Measurements from ENCODE around the gene CHMP1A.

Gene CHMP1A

GRCh38 chr16:89624777-89625761 lies 32.4 kb downstream of the CHMP1A start:
- no peak for DNase-seq (ENCODE audit: low spot score)

GRCh38 chr16:89623511-89624261 lies 33.8 kb downstream of the CHMP1A start:
- DNase-seq (ENCODE audit: low spot score), result no peak

GRCh38 chr16:89621698-89622409 lies 35.7 kb downstream of the CHMP1A start:
- DNase-seq (ENCODE audit: low spot score), result no peak

DNA sequence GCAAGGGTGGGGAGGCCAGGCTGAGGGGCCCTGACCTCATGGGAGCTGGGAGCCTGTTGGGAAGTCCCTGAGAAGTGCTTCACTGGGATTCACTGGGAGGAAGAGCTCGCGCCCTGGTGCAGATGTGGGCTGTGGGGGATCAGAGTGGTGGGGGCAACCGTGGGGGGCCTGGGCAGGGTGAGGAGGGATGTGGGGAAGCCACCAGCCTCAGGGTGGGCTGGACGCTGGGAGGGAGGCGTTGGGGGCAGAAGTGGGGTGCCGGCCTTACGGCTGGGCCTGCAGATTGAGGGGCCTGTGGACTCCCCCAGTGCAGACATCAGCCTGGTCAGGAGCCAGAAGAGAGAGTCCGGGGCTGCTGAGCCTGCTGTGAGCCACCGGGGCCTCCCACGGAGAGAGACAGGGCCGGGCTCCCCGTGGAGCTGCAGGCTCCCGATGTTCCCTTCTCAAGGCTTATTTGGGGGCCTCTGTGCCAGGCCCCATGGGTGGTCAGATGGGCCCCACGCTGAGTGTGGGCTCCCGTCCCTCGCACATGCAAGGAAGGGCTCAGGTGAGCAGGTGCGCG lies 36.3 kb downstream of the CHMP1A start:
- DNase-seq (ENCODE audit: low spot score), result no peak

GRCh38 chr16:89620406-89620841 lies 37.1 kb downstream of the CHMP1A start:
- peak; percentile 60 for DNase-seq (ENCODE audit: low spot score)

GRCh38 chr16:89619840-89620239 lies 37.7 kb downstream of the CHMP1A start:
- DNase-seq (ENCODE audit: low spot score), result no peak

GRCh38 chr16:89618109-89618998 lies 39.2 kb downstream of the CHMP1A start:
- DNase-seq (ENCODE audit: low spot score), result no peak

DNA sequence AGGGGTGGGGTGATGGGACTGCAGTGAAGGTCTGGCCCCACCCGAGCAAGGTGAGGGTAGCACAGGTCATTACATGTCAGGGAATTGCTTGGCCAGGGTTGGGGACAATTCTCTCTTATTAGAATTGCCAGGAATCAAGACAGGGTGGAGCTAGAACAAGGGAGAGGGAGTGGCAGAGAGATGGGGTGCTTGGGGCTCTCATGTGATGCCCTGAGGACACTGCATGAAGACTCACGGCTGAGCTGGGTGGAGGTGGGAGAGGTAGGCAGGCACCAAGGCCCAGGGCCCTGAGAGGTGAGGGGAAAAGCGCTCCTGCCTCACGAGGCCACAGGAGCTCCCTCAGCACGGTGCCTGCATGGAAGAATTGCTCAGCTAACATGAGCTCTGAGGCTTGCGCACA lies 40.5 kb downstream of the CHMP1A start:
- no peak for DNase-seq (ENCODE audit: low spot score)

- no peak for DNase-seq (ENCODE audit: low spot score)
These were observed 40.9 kb downstream of the CHMP1A start for GRCh38 chr16:89616623-89617022.

GRCh38 chr16:89615596-89616090 lies 41.9 kb downstream of the CHMP1A start:
- DNase-seq (ENCODE audit: low spot score), result no peak

- no peak for DNase-seq (ENCODE audit: low spot score)
These were observed 42.3 kb downstream of the CHMP1A start for GRCh38 chr16:89615176-89615575.

- DNase-seq (ENCODE audit: low spot score), result no peak
These were observed 43.5 kb downstream of the CHMP1A start for GRCh38 chr16:89613954-89614459.

DNA sequence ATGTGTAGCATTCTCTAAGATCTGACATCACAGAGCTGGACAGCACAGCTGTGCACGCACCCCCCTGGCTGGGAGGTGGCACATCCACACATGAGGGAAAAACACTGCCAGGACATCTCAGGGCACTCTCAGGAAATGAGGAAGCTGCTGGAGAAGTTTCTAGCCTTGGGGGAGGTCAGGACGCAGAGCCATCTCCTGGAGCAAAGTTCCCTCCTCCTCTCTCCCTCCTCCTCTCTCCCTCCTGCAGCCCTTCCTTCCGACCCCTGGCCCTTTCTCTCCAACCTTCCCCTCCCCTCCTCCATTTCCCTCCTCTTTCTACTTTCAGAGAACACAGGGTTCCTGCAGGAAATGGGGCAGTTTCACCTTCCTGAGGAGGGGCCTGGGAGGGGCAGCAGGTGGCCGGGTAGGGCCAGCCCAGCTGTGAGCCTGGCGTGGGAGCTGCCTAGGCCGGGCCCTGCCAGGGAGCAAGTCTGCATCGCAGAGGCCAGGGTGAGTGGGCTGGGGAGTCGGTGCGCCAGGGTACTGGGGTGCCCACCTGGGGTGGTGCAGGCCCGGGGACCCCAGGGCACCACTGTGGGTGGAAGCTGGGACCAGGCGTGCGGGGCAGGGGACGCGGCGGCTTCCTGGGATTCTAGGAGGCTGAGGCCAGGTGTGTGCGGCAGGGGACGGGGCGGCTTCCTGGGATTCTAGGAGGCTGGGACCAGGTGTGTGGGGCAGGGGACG lies 44.1 kb downstream of the CHMP1A start, which contains the start of gene DPEP1:
Gene DPEP1, plus strand, starts transcription at position 412 of the 723 bp plus-strand sequence. CDS start 16,769 bp downstream, outside the sequence.
- no peak for DNase-seq (ENCODE audit: low spot score)

DNA sequence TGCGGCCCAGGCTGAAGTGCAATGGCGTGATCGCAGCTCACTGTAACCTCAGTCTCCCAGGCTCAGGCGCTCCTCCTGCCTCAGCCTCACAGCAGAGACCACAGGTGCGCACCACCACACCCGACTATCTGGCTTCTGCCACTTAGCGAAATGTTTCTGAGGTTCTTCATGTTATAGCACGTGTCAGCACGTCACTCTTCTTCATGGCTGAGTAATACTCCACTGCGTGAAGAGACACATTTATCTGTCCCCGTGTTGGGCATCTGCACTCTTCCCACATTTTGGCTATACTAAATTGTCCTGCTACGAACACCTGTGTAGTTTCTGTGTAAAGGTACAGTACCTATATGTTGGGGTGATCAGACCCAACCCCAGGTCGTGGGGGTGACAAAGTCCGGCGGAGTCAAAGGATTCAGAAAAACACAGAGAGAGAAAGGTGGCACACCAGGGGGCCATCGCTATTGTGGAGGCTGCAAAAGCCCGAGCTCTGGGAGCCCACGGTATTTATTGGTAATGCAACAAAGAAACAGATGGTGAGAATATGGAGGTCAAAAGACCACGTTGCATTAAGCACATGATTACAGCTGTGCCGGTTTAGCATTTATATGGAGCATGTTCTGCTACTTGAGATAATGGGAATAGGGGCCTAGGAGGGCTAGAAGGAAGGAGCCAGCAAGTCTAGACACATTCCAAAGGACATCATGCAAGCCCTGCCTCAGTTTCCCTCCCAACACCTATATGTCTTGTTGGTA lies 44.9 kb downstream of the CHMP1A start:
- DNase-seq (ENCODE audit: low spot score), result no peak

GRCh38 chr16:89610108-89610453 lies 47.4 kb downstream of the CHMP1A start:
- no peak for DNase-seq (ENCODE audit: low spot score)

- DNase-seq (ENCODE audit: low spot score), result no peak
These were observed 49.4 kb downstream of the CHMP1A start for GRCh38 chr16:89607937-89608740.

DNA sequence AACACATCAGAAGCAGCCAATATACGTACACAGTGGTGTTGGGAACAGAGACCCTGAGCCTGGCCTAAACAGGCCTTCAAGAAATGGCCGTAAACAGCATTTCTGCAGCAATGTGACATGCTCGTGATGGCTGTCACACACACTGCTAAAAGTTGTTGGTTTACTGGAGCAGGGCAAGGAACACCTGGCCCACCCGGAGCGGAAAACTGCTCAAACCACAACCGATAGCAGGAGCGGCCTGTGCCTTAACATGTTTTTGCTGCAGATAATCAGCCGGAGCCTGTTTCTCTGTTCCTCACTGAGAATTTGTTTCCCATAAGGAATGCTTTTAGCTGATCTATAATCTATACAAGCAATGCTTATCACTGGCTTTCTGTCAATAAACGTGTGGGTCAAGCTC lies 50.1 kb downstream of the CHMP1A start:
- no peak for DNase-seq (ENCODE audit: low spot score)

GRCh38 chr16:89606006-89606405 lies 51.5 kb downstream of the CHMP1A start:
- DNase-seq (ENCODE audit: low spot score), result no peak
